NB4 (cell line): ENCODE measurements around the gene EIF4A3.

Experiments
- MYC ChIP-seq: IDR thresholded peaks from 2 replicates; pipeline ENCODE4 v1.6.1; 2011; ENCODE audit warnings: low read depth, low read length
- POLR2A ChIP-seq: IDR thresholded peaks from 2 replicates; pipeline ENCODE4 v1.6.1; 2011; ENCODE audit warnings: mild to moderate bottlenecking; ENCODE audit not compliant: insufficient read length; ENCODE audit errors: extremely low read depth
- TF ChIP-seq, protein P1 (sequence below): IDR thresholded peaks from one replicate; pipeline ENCODE4 v1.5.1; 2012; ENCODE audit warnings: low read depth, low read length

DNA sequence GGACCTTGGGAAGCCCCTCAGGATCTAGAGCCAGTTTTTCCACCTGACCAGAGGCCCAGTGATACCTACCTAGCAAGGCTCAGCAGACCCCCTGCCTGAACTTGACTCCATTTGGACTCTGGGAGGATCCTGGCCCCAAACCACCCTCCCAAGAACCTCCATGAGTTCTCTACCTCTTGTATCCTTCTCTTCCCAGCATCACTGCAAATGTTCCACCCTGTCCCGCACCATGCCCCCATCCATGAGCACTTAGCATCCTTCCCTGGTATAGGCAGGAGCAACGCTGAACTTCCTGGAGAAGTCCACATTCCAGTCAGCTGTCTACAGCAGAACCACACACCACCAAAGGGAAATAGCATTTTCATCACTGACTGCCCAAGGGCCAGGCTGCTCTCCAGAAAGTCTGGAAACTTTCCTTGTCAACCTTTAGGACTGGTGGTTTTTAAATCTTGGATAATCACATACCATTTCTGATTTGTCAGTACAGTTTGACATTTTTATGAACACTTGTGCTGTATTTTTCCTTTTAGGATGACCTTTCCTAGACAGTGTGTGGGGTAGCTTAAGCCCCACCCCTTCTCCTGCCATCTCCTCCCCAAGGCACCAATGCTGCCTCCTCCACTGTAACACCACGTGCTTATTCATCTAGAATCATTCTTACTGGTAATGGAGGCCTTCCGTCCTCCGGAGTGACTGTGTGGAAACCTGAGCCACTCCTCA lies 13.9 kb downstream of the EIF4A3 start:
- TF ChIP-seq, protein P1, sequence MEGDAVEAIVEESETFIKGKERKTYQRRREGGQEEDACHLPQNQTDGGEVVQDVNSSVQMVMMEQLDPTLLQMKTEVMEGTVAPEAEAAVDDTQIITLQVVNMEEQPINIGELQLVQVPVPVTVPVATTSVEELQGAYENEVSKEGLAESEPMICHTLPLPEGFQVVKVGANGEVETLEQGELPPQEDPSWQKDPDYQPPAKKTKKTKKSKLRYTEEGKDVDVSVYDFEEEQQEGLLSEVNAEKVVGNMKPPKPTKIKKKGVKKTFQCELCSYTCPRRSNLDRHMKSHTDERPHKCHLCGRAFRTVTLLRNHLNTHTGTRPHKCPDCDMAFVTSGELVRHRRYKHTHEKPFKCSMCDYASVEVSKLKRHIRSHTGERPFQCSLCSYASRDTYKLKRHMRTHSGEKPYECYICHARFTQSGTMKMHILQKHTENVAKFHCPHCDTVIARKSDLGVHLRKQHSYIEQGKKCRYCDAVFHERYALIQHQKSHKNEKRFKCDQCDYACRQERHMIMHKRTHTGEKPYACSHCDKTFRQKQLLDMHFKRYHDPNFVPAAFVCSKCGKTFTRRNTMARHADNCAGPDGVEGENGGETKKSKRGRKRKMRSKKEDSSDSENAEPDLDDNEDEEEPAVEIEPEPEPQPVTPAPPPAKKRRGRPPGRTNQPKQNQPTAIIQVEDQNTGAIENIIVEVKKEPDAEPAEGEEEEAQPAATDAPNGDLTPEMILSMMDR = no peak
- TF ChIP-seq POLR2A = no peak
- no peak for TF ChIP-seq MYC
